Activated T-cell treated with anti-CD3 and anti-CD28 coated beads, Interleukin-2, amount 50 U/mL, for 72 hours (primary cell): ENCODE results near the gene DAB2IP. TPM values are rescaled to one million over a fixed set of nuclear protein-coding genes. Genes with fewer than 3 reads are reported as not detected.
"Not testable (repeated sequence)": the region's sequence is repeated elsewhere in the genome, so short reads cannot be mapped to it uniquely, and the experiment has no call there.

ENCODE experiments used
- ATAC-seq, 2 donors: fragments of 150-1000 bp; cut with Tn5 transposase; replicated peaks in 1 of 2; 2 replicates each; pipeline ENCODE4 v1.10.0; 2021; ENCODE audit warnings: moderate library complexity in 2 of 2, mild to moderate bottlenecking in 1 of 2
- DNase-seq, 2 donors: peaks; one replicate each; pipeline ENCODE4 v3.0.0; 2021 to 2022; ENCODE audit warnings: mixed read lengths in 1 of 2
- H3K27ac Mint-ChIP-seq: one replicate; pipeline ENCODE4 v1.8.0; 2022; ENCODE audit warnings: mild to moderate bottlenecking, moderate library complexity, mixed read lengths
- H3K27me3 Mint-ChIP-seq: one replicate; pipeline ENCODE4 v1.8.0; 2022; ENCODE audit warnings: low read depth, mixed read lengths
- H3K36me3 Mint-ChIP-seq, 2 donors: one replicate each; pipeline ENCODE4 v1.8.0; 2022; ENCODE audit warnings: mixed read lengths in 2 of 2, mild to moderate bottlenecking in 1 of 2; ENCODE audit not compliant: insufficient read depth in 2 of 2
- H3K4me1 Mint-ChIP-seq: one replicate; pipeline ENCODE4 v1.8.0; 2022; ENCODE audit warnings: low read depth, mixed read lengths
- H3K4me3 Mint-ChIP-seq, 2 donors: one replicate each; pipeline ENCODE4 v1.8.0; 2022; ENCODE audit warnings: mild to moderate bottlenecking in 2 of 2, mixed read lengths in 2 of 2, moderate library complexity in 2 of 2
- H3K9me3 Mint-ChIP-seq, 2 donors: one replicate each; pipeline ENCODE4 v1.8.0; 2022; ENCODE audit warnings: mixed read lengths in 2 of 2
- total RNA-seq, 2 donors: library from RNA; stranded (reverse); gene quantifications; one replicate each; pipeline ENCODE4 v1.2.3, GENCODE V29; 2022

Gene DAB2IP
- total RNA-seq, 2 donors from 2014 or later, result 0.35 to 0.74 TPM

DNA sequence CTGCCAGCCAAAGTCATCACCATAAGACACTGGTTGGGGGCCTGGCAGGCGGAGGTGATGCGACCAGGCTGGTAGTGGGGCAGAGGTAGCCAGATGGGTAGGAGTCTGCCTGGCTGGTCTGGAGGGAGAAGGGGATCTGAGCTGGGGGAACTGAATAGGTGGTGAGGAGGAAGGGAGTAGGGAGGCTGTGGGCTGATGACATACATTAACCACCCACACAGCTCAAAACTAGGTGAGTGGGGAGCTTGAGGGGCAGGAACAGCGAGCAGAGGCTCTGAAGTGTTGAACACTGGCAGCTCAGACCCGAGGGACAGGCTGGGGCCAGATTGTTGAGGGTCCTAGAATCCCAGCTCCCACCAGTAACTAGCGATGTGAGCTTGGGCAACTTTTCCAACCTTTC is 81.0 kb downstream of the DAB2IP start:
- H3K4me3 Mint-ChIP-seq, result no peak overlapping the region
- peaks cover 24% of the 10 kb centered on the region for H3K27me3 Mint-ChIP-seq
- no peaks in the 10 kb centered on the region for H3K9me3 Mint-ChIP-seq
- H3K4me1 Mint-ChIP-seq, result no peaks in the 10 kb centered on the region
- H3K36me3 Mint-ChIP-seq, result no peaks in the 10 kb centered on the region
- DNase-seq (no peak), ATAC-seq (no peak)
- H3K27ac Mint-ChIP-seq, result no peak overlapping the region

DNA sequence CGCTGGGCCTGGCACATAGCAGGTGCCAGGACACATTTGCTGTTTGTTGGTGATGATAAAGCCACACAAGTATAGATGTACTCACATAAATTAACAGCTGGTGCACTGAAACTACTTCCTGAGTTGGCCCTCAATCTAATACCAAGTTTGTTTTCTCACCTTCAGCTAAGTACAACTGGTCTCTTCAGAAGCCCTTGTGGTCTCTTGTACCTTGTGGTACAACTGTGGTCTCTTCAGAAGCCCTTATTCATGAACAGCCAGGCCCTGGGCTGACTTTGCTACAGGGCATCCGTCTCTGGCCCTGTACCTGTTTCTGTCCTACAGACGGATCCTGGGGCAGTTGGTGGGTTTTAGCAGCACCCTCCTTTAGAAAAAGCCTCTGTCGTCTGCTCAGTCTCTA is 81.5 kb downstream of the DAB2IP start:
- Mint-ChIP-seq H3K4me3 (no peak overlapping the region), H3K9me3 (no peaks in the 10 kb centered on the region), H3K4me1 (no peaks in the 10 kb centered on the region), H3K27ac (no peak overlapping the region), H3K27me3 (peaks cover 24% of the 10 kb centered on the region), H3K36me3 (no peaks in the 10 kb centered on the region)
- ATAC-seq (peak in 1 of 2 donors; percentile 32), DNase-seq (no peak)

DNA sequence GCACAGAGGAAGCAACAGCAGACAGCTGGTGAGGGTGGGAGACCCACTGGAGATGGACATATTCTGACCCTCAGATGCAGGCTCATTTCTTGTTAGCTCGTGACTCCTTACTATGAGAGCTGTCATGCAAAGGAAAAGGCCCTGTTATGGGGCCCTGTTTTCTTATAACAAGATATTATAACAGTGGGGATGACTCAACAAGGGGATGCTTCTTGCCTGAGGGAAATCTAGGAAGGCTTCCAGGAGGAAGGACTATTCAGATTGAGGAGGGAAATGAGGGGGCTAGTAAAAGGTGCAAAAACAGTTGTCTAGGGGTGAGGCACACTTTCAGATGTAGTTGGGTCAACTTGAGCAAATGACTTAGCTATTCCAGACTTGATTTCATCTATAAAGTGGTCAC is 83.0 kb downstream of the DAB2IP start:
- ATAC-seq (no peak), DNase-seq (no peak)
- H3K36me3 Mint-ChIP-seq, result no peaks in the 10 kb centered on the region
- H3K4me3 Mint-ChIP-seq, result no peak overlapping the region
- H3K27ac Mint-ChIP-seq, result no peak overlapping the region
- H3K27me3 Mint-ChIP-seq, result peaks cover 33% of the 10 kb centered on the region
- no peaks in the 10 kb centered on the region for H3K4me1 Mint-ChIP-seq
- no peaks in the 10 kb centered on the region for H3K9me3 Mint-ChIP-seq

DNA sequence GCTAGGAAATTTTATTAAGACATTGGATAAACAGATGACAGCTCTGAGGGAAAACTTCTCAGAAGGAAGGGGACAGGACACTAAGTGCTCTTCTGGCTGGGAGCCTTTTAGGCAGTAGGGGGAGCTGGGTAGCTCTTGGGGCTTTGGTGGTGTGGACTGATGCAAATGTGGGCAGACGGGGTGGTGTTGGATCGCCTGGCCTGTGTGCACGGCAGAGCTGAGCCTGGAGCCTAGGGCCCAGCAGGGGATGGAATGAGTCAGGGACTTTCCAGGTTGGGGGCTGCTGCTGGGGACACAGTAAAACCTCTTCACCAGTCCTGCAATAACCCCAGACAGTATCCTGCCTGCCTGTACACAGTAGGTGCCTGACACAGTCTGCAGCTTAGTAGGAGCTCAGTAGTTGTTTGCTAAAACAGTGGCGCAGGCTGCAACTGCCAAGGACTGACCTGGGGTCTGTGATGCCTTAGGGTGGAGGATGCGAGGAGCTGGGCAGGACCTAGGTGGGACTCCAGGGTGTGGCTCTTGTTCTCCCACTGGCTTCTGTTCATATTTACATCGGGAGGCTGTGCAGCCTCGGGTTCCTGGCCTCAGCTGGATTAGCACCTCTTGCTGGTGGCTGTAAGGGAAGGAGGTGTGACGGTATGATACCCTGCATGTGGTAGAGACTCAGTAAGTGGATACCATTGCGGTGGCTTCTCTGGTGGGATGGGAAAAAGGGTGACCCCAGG is 83.8 kb downstream of the DAB2IP start:
- ATAC-seq (peak; percentile 64 to 76), DNase-seq (peak in 1 of 2 donors; percentile 19)
- Mint-ChIP-seq H3K36me3 (no peaks in the 10 kb centered on the region), H3K9me3 (no peaks in the 10 kb centered on the region), H3K4me3 (no peak overlapping the region), H3K4me1 (no peaks in the 10 kb centered on the region), H3K27me3 (peaks cover 33% of the 10 kb centered on the region), H3K27ac (no peak overlapping the region)

DNA sequence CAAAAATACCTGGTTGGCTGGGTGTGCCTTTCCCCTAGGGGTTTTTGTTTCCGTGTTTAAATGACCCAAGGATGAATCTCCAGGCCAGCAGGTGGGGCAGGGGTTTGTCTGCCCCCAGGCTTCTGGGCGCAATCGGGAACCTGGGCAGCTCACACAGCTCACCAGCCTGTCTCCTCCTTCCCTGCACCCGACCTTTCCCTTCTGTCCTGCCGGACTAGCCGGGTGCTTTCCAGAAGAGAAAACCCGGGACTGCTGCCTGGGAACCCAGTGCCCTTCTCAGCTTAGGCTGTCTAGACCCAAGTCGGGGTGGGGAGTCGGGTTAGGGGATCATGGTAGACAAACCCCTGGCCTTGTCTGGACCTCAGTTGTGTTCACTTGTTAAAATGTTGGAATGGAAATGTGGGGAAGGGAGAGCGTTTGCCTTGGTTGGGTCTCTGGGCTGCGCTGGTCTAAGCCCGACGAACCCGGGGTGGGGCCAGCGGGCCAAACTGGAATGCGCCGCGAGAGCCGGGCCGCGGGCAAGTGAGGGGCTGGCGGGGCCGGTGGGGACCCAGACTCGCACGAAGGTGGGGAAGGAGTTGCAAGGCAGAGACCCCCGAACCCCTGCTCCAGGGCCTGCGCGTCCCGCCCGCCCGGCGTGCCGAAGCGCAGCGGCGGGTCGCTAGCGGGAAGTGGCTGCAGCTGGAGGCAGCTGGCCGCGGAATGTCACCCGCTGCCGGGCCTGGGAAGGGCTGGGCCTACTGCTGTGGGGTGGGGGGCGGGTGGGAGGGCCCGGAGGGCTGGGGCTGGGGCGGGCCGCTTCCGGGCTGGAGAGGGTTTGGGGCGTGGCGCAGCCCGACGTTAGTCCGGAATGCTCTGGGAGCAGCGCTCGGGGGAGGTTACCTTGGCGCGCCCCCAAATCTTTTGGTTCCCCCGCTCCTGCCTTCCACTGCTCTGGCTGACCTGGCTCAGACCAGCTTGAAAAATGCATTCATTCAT is 84.6 kb downstream of the DAB2IP start:
- Mint-ChIP-seq H3K4me1 (no peaks in the 10 kb centered on the region), H3K4me3 (peak overlapping the region in 1 of 2 donors; percentile 29), H3K27ac (no peak overlapping the region), H3K27me3 (peaks cover 33% of the 10 kb centered on the region), H3K9me3 (no peaks in the 10 kb centered on the region), H3K36me3 (no peaks in the 10 kb centered on the region)
- DNase-seq (no peak), ATAC-seq (no peak)

DNA sequence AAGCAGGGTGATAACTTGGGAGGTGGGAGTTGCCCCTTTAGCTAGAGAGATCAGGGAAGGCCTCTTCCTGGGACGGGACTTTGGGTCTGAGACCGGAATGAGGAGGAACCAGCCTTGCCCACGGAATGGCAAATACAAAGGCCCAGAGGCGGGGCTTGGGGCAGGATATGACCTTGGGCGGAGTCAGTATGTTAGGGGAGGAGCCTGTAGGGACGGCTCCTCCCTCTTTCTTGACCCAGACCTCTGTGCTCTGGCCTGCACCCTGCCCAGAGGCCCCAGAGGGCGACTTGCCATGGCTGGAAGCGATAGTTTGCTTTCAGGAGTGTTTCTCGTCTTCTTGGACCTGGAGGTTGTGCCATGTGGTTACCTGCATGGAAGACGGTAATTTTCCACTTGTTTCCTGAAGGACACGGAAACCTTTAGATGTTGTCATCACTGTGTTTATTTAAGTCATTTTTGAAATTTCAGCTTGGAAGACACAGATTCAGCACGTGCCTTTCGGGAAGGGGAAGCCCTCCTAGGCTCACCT is 85.6 kb downstream of the DAB2IP start:
- Mint-ChIP-seq H3K27ac (no peak overlapping the region), H3K4me1 (no peaks in the 10 kb centered on the region), H3K27me3 (peaks cover 33% of the 10 kb centered on the region), H3K9me3 (no peaks in the 10 kb centered on the region), H3K36me3 (no peaks in the 10 kb centered on the region), H3K4me3 (peak overlapping the region in 1 of 2 donors; percentile 29)
- no peak for DNase-seq
- ATAC-seq, result no peak

DNA sequence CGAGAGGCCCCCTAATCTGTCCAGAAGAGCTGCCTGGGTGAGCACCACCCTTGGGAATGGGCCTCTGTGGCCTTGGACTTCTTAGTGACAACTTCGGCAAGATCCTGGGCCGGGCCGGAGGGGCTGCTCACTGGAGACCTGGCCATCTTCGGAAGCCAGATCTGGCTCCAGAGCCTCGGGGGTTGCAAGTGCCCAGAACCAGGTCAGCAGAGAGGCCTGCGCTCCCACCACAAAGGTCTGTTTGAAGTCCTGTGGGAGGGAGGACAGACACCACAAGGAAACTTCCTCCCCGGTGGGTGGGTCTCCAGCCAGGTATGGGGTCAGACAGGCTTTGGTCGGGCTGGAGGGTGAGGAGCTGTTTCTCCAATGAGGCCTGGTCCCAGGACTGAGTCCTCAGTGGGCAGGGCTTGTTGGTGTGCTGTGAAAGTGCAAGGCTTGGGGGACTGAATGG is 86.1 kb downstream of the DAB2IP start:
- DNase-seq, result no peak
- ATAC-seq, result no peak
- no peaks in the 10 kb centered on the region for H3K36me3 Mint-ChIP-seq
- H3K4me1 Mint-ChIP-seq, result no peaks in the 10 kb centered on the region
- no peak overlapping the region for H3K4me3 Mint-ChIP-seq
- no peak overlapping the region for H3K27ac Mint-ChIP-seq
- H3K27me3 Mint-ChIP-seq, result peaks cover 33% of the 10 kb centered on the region
- no peaks in the 10 kb centered on the region for H3K9me3 Mint-ChIP-seq

DNA sequence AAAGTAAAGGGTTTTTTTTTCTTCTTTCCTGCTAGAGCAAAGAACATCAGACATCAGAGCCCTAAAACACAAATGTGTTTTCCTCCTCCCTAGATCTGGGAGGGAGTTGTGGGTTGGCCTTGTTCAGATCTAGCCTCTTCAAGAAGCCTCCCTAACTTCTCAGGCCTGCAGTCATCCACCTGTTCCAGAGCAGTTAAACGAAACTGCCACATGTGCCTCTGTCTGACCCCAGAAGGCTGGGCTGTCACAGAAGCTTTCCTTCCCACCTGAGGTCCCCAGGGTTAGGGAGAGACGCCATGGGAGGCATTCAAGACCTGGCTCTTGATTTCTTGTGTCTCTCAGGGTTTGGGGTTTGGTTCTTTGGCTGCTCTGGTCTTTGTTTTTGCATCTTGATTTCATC is 87.0 kb downstream of the DAB2IP start:
- Mint-ChIP-seq H3K9me3 (no peaks in the 10 kb centered on the region), H3K27me3 (peaks cover 33% of the 10 kb centered on the region), H3K4me1 (no peaks in the 10 kb centered on the region), H3K4me3 (no peak overlapping the region), H3K27ac (no peak overlapping the region), H3K36me3 (no peaks in the 10 kb centered on the region)
- DNase-seq (no peak), ATAC-seq (no peak)

DNA sequence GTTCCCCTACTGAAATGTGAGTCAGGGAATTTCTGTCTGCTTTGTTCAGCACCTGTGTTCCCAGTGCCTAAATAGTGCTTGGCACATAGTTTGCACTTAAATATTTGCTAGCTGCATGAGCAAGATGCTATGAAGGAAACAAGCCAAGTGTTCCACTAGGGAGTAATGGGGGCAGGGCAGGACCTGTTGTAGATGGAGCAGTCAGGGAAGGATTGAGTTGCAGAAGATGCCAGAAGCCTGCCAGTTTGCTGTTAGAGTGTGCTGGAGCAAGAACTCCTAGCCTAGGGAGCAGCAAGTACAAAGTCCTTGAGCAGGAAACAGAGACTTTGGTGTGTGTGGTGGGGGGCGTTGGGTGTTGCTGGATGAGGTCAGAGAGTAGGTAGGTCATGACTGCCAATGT is 87.5 kb downstream of the DAB2IP start:
- DNase-seq (no peak), ATAC-seq (no peak)
- H3K36me3 Mint-ChIP-seq, result no peaks in the 10 kb centered on the region
- H3K27ac Mint-ChIP-seq, result no peak overlapping the region
- H3K4me3 Mint-ChIP-seq, result no peak overlapping the region
- no peaks in the 10 kb centered on the region for H3K9me3 Mint-ChIP-seq
- no peaks in the 10 kb centered on the region for H3K4me1 Mint-ChIP-seq
- peaks cover 33% of the 10 kb centered on the region for H3K27me3 Mint-ChIP-seq

DNA sequence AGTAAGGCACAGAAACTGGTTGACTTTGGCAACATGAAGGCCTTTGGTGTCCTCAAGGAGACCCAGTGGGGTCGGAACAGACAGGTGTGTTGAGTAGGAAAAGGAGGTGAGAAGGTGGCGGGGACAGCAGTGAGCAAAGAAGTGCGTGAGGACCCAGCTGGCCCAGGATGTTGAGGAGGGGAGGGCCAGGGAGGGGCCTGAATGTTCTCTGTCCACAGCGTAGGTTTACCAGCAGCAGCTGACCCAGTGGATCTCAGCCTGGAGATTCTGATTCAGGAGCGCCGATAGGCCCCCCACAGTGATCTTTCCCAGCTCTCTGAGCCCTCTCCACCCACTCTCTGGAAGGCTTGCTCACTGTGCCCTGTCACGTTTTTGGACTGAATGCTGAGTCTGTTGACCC is 88.5 kb downstream of the DAB2IP start:
- H3K4me3 Mint-ChIP-seq, result no peak overlapping the region
- H3K4me1 Mint-ChIP-seq, result no peaks in the 10 kb centered on the region
- peaks cover 30% of the 10 kb centered on the region for H3K27me3 Mint-ChIP-seq
- no peaks in the 10 kb centered on the region for H3K36me3 Mint-ChIP-seq
- no peak overlapping the region for H3K27ac Mint-ChIP-seq
- DNase-seq (no peak), ATAC-seq (no peak)
- H3K9me3 Mint-ChIP-seq, result no peaks in the 10 kb centered on the region

DNA sequence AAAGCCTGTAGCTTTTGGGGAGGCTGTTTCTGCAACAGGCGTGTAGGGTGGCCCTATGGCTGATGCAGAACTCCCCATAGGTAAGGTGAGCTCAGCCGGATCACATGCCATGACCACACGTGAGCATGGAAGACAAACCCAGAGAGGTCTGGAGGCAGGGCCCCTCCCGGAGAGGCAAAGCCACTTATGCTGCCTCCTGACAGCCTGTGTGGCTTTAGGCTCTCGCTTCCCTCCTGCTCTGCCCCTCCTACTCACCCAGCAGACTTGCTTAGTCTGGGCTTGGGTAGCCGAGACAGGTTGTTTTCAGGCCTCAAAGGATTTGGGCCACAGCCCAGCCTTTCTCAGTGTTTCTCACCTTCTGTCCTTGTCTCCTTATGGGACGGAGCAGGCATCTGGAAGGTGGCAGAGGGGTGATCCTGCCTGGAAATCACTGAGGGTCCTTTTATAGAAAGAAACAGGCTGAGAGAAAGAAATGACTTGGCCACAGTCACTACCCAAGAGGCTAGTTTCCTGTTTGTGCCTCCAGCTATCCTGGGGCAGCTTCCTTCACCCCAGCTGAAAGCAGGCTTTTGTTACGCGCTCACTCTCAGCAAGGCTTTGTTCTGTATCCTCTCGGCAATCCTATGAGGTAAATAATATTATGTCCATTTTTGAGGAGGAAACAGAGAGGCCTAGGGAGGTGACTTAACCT is 89.9 kb downstream of the DAB2IP start:
- Mint-ChIP-seq H3K36me3 (no peaks in the 10 kb centered on the region), H3K4me1 (no peaks in the 10 kb centered on the region), H3K27me3 (peaks cover 16% of the 10 kb centered on the region), H3K9me3 (no peaks in the 10 kb centered on the region), H3K4me3 (no peak overlapping the region), H3K27ac (no peak overlapping the region)
- ATAC-seq (peak in 1 of 2 donors; percentile 4), DNase-seq (no peak)

DNA sequence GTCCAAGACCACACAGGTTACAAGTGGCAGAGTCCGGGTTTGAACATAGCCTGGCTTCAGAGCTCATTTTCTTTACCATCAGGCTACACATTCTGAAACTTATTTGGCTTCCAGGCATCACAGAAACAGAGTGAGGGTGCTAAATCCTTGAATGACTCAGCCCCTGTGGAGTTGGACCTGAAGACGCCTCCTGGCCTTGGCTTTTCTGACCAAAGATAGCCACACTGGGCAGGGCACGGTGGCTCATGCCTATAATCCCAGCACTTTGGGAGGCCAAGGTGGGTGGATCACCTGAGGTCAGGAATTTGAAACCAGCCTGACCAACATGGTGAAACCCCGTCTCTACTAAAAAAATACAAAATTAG is 90.5 kb downstream of the DAB2IP start:
- not testable (repeated sequence) for H3K27ac Mint-ChIP-seq
- peaks cover 11% of the 10 kb centered on the region for H3K27me3 Mint-ChIP-seq

DNA sequence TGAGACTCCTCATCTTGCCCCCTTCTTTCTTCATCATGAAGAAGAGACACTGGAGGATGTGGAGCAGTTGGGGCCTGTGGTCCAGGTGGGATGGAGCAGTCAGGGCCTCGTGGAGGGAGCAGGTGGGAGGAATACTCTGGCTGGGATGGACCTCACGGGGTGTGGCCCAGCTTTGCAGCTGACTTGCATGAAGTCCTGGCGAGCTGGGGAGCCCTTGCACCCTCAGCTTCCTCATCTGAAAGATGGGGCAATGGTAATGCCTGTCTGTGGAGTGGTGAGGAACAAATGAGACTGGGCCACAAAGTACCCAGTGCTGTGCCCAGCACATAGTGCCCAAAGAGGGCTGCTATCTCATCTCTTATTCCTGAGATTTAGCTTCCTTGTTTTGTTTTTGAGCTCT is 91.5 kb downstream of the DAB2IP start:
- peaks cover 9% of the 10 kb centered on the region for H3K27me3 Mint-ChIP-seq
- H3K4me1 Mint-ChIP-seq, result peaks cover 3% of the 10 kb centered on the region
- no peak overlapping the region for H3K27ac Mint-ChIP-seq
- H3K9me3 Mint-ChIP-seq, result no peaks in the 10 kb centered on the region
- no peak for DNase-seq
- ATAC-seq, result no peak
- no peak overlapping the region for H3K4me3 Mint-ChIP-seq
- H3K36me3 Mint-ChIP-seq, result no peaks in the 10 kb centered on the region

More for the DNA sequence above, 90.5 kb downstream of the DAB2IP start:
- not testable (repeated sequence) for DNase-seq, H3K4me3 Mint-ChIP-seq, H3K4me1 Mint-ChIP-seq, H3K36me3 Mint-ChIP-seq, H3K9me3 Mint-ChIP-seq
- peak; percentile 16 to 35 for ATAC-seq
